NCI-H146 treated with DMSO at 0.1 percent for 48 hours (cell line): ENCODE measurements around the gene RIMBP3B.
"Not testable (repeated sequence)": the region's sequence is repeated elsewhere in the genome, so short reads cannot be mapped to it uniquely, and the experiment has no call there.

Source experiments
- DNase-seq: peaks from one replicate; lab custom pipeline; 2025; ENCODE audit not compliant: unreplicated experiment; lab: John Stamatoyannopoulos, UW

Gene RIMBP3B

DNA sequence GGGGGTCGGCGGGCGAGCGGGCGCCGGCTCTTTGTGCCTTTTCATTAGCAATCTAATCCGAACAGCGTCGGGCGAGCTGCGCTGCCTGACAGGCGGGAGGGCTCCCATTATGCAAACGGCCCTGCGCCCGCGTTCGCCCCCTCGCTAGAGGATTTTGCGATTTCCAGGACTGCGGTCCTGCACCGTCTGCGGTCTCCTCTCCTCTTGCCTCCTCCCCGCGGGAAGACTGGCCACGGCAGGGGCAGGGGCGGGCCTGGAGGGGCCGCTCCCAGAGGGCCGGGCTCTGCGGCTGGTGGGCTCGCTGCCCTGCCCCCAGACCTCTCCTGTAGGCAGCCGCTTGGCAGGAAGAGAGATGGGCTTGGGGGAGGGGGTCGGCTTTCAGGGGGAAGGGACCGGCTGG lies 34.3 kb downstream of the RIMBP3B start:
- DNase-seq, result not testable (repeated sequence)

DNA sequence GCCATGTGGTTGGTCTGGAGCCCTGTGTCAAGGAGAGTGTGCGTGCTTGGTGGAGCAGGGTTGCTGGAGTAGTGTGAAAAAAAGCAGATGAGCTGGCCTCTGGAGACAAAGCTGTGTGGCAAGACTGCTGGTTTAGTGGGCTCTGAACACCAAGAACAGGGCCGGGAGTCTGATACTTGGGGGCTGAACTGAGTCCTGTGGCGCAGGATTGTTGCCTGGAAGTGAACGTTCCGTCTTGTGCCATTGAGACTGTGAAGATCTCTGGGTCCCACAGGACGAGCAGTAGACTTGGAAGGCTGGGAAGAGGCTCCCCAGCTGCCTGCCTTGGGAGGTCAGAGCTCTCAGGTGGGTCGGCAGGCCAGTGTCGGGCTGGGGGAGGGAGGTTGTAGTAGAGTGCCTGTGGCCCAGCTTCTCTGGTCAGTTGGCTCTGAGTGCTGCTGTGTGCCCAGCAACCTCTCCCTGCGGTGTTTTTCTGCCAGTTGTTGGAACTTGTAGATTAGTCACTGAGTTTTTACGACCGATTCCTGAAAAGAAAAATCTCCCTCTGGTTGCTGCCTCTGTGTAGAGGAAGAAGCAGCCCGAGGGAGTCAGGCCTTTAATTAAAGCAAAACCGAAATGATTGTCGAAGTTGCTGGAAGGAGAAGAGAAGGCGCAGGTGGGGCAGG lies 35.6 kb downstream of the RIMBP3B start:
- not testable (repeated sequence) for DNase-seq

DNA sequence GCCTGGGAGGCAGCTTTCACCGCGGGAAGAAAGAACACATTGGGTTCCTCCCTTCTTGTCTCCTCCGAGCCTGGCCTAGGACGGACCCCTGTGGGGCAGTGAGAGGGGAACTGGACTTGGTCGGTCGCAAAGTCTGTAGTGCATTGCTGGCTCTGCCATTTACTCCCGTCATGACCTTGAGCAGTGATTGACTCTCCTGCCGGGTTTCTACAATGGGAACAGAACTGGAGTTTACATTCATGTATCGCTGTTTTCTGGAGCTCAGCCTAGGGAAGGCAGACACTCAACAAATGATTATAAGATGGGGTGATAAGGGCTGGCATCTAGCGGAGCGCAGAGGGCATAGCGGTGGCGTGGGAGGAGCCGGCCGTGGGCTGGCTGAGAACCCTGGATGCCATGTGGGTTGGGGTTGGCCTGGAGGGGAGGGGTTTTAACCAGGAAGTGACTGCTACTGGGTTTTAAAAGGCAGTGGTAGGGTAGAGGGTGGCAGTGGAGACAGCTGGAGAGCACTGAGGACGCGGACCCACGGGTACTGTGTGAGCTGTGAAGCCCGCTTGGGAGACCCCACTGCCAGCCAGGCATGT lies 36.7 kb downstream of the RIMBP3B start:
- DNase-seq, result not testable (repeated sequence)

DNA sequence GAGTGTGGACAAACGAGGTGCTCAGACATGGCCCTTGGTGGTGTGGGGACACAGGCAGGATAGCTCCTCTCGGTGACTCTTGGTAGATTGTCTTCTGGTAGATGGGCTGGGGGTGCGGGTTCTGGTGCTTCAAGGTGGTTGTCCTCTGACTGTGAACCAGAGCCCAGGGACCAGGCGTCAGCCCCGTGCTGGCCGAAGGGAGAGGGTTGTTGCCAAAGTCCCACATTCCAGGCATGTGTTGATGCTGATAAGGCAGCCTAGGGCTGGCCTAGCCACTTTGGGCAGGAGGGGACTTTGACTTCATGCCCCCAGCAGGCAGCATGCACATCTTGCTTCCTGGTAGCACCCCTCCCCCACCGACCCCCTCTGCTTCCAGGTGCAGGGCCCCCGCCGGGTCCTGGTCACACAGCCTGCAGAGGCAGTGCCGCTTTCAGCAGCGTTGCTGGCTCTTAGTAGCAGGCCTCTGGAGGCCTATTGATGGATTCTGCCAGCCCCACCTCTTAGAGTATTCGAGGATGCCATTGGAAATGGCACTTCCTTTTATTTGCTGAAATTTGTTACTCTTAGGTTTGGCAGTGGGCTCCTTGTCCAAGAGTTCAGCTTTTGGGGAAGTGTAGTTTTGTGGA lies 40.6 kb downstream of the RIMBP3B start:
- DNase-seq, result not testable (repeated sequence)

GRCh38 chr22:21434378-21435233 lies 51.1 kb downstream of the RIMBP3B start:
- DNase-seq, result not testable (repeated sequence)

DNA sequence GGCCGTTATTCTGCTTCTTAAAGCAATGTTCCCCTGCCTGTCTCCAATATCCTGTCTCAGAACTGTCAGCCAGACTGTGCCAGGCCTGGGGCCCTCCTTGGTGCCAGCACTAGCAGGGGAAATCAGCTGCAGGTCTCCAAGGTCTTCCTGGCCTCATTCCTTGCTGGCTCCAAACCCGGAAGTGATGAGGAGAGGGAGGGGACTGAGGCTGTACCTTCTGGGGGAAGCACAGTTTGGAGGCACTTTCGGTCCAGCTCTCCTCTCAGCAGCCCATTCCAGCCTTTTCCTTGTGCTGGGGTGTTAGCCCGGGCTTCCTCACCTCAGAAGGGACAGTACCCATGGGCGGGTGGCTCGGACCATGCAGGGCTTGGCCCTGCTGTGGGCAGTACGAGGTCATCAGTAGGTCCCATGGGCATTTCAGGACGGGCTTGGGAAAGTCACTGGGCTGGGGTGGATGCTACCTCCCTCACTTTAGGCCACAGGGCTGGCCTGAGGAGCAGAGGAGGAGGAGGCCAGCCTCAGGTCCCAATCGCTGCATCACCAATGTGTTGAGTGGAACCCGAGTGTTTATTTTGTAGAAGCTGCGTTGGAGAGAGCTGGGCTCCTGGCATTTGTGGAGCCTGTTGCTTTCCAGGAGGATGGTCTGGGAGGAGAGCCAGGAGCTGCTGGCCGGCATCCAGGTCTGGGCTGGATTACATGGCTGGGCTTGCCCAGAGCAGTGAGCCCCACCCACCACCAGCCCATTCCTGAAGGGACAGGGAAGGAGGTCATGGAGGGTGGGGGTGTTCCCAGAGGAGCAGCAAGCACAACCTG lies 52.7 kb downstream of the RIMBP3B start:
- not testable (repeated sequence) for DNase-seq

DNA sequence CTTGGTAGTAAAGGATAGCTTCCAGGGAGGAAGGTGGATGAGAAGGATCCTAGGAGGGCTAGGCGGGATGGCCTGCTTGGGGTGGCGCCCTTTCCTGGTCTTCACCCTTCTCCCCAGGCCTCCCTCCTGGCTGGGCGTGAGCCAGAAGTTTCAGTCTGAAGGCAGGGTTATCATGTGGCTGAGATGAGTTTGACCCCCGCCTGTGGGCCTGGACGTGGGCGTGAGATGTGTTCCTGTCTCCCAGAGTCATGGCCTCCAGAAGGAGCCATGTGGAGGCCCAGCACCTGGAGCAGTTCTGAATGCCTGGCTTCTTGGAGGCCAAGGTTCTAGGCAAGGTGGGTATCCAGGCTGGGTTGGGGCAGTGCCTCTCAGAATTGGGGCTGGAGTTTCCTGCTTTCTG lies 54.5 kb downstream of the RIMBP3B start:
- DNase-seq, result not testable (repeated sequence)
